ENCODE data around the gene SNX22.

DNA sequence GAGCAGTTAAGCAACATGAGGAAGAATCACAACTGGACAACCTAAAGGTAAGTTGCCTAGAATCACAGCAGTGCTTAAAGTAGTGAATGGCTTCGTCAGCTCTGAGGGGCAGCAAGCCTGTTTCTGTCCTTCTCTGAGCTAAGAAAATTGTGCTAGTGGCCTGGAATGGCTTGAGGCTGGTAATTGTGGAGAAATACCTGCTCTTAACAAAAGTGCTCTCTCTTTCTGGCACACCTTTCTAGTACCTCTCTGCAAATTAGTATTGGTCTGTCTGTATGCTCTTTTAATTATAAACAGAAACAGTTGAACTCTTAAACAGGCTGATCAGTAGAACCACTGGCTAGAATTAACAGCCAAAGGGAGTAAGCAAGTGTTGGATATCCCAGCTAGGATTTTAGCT, 44.2 kb upstream of the SNX22 start:
- TF ChIP-seq PPARA (CRISPR knock-in tag; IDR thresholded peaks at IDR 0.05; ENCODE audit: borderline replicate concordance): no peak
- no peak for TF ChIP-seq ARNTL (CRISPR knock-in tag; IDR thresholded peaks at IDR 0.05; ENCODE audit: borderline replicate concordance, low read depth)
- no peak for TF ChIP-seq ZFP3 (CRISPR knock-in tag; IDR thresholded peaks at IDR 0.05)
- no peak for TF ChIP-seq TCF4 (CRISPR knock-in tag; IDR thresholded peaks at IDR 0.05; ENCODE audit: borderline replicate concordance)
- TF ChIP-seq RARB (CRISPR knock-in tag; IDR thresholded peaks at IDR 0.05): no peak
- TF ChIP-seq BACH2 (CRISPR knock-in tag; IDR thresholded peaks at IDR 0.05; ENCODE audit: borderline replicate concordance): no peak
- TF ChIP-seq, protein P1, sequence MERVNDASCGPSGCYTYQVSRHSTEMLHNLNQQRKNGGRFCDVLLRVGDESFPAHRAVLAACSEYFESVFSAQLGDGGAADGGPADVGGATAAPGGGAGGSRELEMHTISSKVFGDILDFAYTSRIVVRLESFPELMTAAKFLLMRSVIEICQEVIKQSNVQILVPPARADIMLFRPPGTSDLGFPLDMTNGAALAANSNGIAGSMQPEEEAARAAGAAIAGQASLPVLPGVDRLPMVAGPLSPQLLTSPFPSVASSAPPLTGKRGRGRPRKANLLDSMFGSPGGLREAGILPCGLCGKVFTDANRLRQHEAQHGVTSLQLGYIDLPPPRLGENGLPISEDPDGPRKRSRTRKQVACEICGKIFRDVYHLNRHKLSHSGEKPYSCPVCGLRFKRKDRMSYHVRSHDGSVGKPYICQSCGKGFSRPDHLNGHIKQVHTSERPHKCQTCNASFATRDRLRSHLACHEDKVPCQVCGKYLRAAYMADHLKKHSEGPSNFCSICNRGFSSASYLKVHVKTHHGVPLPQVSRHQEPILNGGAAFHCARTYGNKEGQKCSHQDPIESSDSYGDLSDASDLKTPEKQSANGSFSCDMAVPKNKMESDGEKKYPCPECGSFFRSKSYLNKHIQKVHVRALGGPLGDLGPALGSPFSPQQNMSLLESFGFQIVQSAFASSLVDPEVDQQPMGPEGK (CRISPR knock-in tag; IDR thresholded peaks at IDR 0.05; ENCODE audit: borderline replicate concordance): no peak
